ENCODE data around the gene ERV3-1.

ERV3-1 gene

GRCh38 chr7:64997927-64998391 lies 8.5 kb downstream of the ERV3-1 start:
- in situ Hi-C loops (cut with MboI; ENCODE audit: low sequenced_read_pairs, unreplicated experiment), result no loop called here
- DNase-seq (ENCODE audit: low spot score), result no peak
- TF ChIP-seq CTCF (IDR thresholded peaks at IDR 0.05; ENCODE audit: borderline replicate concordance, control extremely low read depth, extremely low read depth, insufficient read depth, missing control alignments), result no peak

- in situ Hi-C loops (cut with MboI; ENCODE audit: low sequenced_read_pairs, unreplicated experiment), result no loop called here
- TF ChIP-seq CTCF (IDR thresholded peaks at IDR 0.05; ENCODE audit: borderline replicate concordance, control extremely low read depth, extremely low read depth, insufficient read depth, missing control alignments), result no peak
- no peak for DNase-seq (ENCODE audit: low spot score)
Observed at GRCh38 chr7:64997164-64997908, 9.2 kb downstream of the ERV3-1 start.

- TF ChIP-seq CTCF (IDR thresholded peaks at IDR 0.05; ENCODE audit: borderline replicate concordance, control extremely low read depth, extremely low read depth, insufficient read depth, missing control alignments), result no peak
- no peak for DNase-seq (ENCODE audit: low spot score)
- in situ Hi-C loops (cut with MboI; ENCODE audit: low sequenced_read_pairs, unreplicated experiment), result no loop called here
Observed at GRCh38 chr7:64996305-64996704, 10.2 kb downstream of the ERV3-1 start.

GRCh38 chr7:64993901-64994300 lies 12.6 kb downstream of the ERV3-1 start:
- TF ChIP-seq CTCF (IDR thresholded peaks at IDR 0.05; ENCODE audit: borderline replicate concordance, control extremely low read depth, extremely low read depth, insufficient read depth, missing control alignments), result no peak
- no peak for DNase-seq (ENCODE audit: low spot score)
- in situ Hi-C loops (cut with MboI; ENCODE audit: low sequenced_read_pairs, unreplicated experiment), result no loop called here

GRCh38 chr7:64992971-64993370 lies 13.5 kb downstream of the ERV3-1 start:
- in situ Hi-C loops (cut with MboI; ENCODE audit: low sequenced_read_pairs, unreplicated experiment), result no loop called here

GRCh38 chr7:64990936-64991335 lies 15.6 kb downstream of the ERV3-1 start, which contains the start of gene ZNF117:
Gene ZNF117, minus strand, starts transcription at chr7:64991036.
- in situ Hi-C loops (cut with MboI; ENCODE audit: low sequenced_read_pairs, unreplicated experiment), result no loop called here
- DNase-seq (ENCODE audit: low spot score), result no peak
- TF ChIP-seq CTCF (IDR thresholded peaks at IDR 0.05; ENCODE audit: borderline replicate concordance, control extremely low read depth, extremely low read depth, insufficient read depth, missing control alignments), result no peak

More at GRCh38 chr7:64992971-64993370, 13.5 kb downstream of the ERV3-1 start:
- no peak for TF ChIP-seq CTCF (IDR thresholded peaks at IDR 0.05; ENCODE audit: borderline replicate concordance, control extremely low read depth, extremely low read depth, insufficient read depth, missing control alignments)
- DNase-seq (ENCODE audit: low spot score), result no peak

Data from GM13976 (cell line).